Measurements from ENCODE around the gene SUGCT. TPM values are rescaled to one million over a fixed set of nuclear protein-coding genes. Genes with fewer than 3 reads are reported as not detected.

SUGCT gene
- total and polyA plus RNA-seq, 8 donors, result 0.73 to 1.9 (median 1.2) TPM

DNA sequence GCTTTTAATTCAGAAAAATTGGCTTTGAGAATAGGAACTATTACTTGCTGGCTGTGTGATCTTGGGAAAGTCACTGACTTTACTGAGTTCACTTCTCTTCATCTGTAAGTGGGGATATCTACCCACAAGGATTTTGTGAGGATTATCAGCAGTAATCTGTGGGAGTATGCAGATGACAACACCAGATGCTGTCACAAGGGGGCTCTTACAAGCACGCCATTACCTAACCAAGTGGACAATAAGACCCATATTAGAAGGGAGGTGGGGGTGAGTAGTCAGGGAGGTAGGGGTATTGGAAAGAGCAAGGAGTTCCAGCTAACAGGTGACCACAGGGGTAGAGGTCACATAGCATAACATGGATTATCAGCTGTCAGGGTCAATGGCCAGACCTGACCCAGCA lies 569.4 kb downstream of the SUGCT start:
- H3K4me1 ChIP-seq, result no peaks in the 10 kb centered on the region
- ATAC-seq, result no peak
- no peaks in the 10 kb centered on the region for H3K9me3 ChIP-seq
- H3K27ac ChIP-seq, result no peak overlapping the region
- 91 to 96% methylated on average over 1 of the region's 1 CpG for WGBS, 2 donors
- no peaks in the 10 kb centered on the region for H3K36me3 ChIP-seq
- TF ChIP-seq CTCF (IDR thresholded peaks at IDR 0.05), result no peak
- no peak for DNase-seq
- no peak for FAIRE-seq
- no peak overlapping the region for H3K4me3 ChIP-seq
- intact Hi-C loops (cut with DNase I), result no loop called here
- no peaks in the 10 kb centered on the region for H3K27me3 ChIP-seq

GRCh38 chr7:40706829-40707228 lies 572.0 kb downstream of the SUGCT start:
- DNase-seq, result no peak
- intact Hi-C loops (cut with DNase I), result no loop called here
- no peaks in the 10 kb centered on the region for H3K4me1 ChIP-seq
- no peaks in the 10 kb centered on the region for H3K9me3 ChIP-seq
- no peak overlapping the region for H3K4me3 ChIP-seq
- 70 to 79% methylated on average over 3 of the region's 3 CpGs for WGBS, 2 donors
- no peak for ATAC-seq
- no peaks in the 10 kb centered on the region for H3K27me3 ChIP-seq
- no peak overlapping the region for H3K27ac ChIP-seq
- no peak for TF ChIP-seq CTCF (IDR thresholded peaks at IDR 0.05)
- no peak for FAIRE-seq
- no peaks in the 10 kb centered on the region for H3K36me3 ChIP-seq

- H3K4me1 ChIP-seq, result no peaks in the 10 kb centered on the region
- no peak overlapping the region for H3K27ac ChIP-seq
- H3K27me3 ChIP-seq, result no peaks in the 10 kb centered on the region
- H3K36me3 ChIP-seq, result no peaks in the 10 kb centered on the region
- intact Hi-C loops (cut with DNase I), result no loop called here
- no peak for TF ChIP-seq CTCF (IDR thresholded peaks at IDR 0.05)
- FAIRE-seq (no peak), DNase-seq (no peak), ATAC-seq (no peak)
- no peak overlapping the region for H3K4me3 ChIP-seq
- whole genome bisulfite sequencing, 2 donors, result 78 to 83% methylated on average over 6 of the region's 6 CpGs
- H3K9me3 ChIP-seq, result no peaks in the 10 kb centered on the region
Observed at GRCh38 chr7:40709062-40709964, 574.5 kb downstream of the SUGCT start.

GRCh38 chr7:40711706-40712105 lies 576.9 kb downstream of the SUGCT start:
- Histone ChIP-seq H3K4me3 (no peak overlapping the region), H3K27me3 (no peaks in the 10 kb centered on the region), H3K4me1 (no peaks in the 10 kb centered on the region), H3K9me3 (no peaks in the 10 kb centered on the region), H3K27ac (no peak overlapping the region), H3K36me3 (no peaks in the 10 kb centered on the region)
- DNase-seq (no peak), ATAC-seq (no peak), FAIRE-seq (no peak)
- intact Hi-C loops (cut with DNase I), result no loop called here
- no peak for TF ChIP-seq CTCF (IDR thresholded peaks at IDR 0.05)
- WGBS, 2 donors, result 95 to 99% methylated on average over 6 of the region's 6 CpGs
